ENCODE measurements around the gene GAS6.

GAS6 gene

DNA sequence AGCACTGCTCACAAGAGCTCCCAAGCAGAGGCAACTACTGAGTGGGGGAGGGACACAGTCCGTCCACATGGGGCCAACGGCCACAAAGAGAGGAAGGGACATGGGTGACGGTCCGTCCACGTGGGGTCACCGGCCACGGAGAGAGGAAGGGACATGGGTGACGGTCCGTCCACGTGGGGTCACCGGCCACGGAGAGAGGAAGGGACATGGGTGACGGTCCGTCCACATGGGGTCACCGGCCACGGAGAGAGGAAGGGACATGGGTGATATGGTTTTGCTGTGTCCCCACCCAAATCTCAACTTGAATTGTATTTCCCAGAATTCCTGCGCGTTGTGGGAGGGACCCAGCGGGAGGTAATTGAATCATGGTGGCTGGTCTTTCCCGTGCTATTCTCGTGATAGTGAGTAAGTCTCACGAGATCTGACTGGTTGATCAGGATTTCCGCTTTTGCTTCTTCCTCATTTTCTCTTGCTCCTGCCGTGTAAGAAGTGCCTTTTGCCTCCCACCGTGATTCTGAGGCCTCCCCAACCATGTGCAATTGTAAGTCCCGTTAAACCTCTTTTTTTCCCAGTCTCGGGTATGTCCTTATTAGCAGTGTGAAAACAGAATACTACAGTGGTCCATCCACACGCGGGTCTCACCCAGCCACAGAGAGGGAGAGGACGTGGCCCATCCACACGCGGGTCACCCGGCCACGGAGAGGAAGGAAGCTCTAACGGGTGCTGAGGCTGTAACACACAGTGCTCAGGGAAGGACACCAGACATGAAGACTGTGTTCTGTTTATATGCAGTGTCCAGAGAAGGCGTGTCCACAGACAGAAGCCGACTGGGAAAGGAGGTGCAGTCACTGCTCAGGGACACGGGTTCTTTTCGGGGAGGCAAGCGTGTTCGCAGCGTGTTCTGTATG is 48.5 kb downstream of the GAS6 start:
- no peak for DNase-seq (ENCODE audit: low read depth)
- TF ChIP-seq, protein P1, sequence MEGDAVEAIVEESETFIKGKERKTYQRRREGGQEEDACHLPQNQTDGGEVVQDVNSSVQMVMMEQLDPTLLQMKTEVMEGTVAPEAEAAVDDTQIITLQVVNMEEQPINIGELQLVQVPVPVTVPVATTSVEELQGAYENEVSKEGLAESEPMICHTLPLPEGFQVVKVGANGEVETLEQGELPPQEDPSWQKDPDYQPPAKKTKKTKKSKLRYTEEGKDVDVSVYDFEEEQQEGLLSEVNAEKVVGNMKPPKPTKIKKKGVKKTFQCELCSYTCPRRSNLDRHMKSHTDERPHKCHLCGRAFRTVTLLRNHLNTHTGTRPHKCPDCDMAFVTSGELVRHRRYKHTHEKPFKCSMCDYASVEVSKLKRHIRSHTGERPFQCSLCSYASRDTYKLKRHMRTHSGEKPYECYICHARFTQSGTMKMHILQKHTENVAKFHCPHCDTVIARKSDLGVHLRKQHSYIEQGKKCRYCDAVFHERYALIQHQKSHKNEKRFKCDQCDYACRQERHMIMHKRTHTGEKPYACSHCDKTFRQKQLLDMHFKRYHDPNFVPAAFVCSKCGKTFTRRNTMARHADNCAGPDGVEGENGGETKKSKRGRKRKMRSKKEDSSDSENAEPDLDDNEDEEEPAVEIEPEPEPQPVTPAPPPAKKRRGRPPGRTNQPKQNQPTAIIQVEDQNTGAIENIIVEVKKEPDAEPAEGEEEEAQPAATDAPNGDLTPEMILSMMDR (conservative IDR thresholded peaks at IDR 0.05; ENCODE audit: low read length) = no peak
- H3K4me3 ChIP-seq (ENCODE audit: low read length) = no peak overlapping the region

DNA sequence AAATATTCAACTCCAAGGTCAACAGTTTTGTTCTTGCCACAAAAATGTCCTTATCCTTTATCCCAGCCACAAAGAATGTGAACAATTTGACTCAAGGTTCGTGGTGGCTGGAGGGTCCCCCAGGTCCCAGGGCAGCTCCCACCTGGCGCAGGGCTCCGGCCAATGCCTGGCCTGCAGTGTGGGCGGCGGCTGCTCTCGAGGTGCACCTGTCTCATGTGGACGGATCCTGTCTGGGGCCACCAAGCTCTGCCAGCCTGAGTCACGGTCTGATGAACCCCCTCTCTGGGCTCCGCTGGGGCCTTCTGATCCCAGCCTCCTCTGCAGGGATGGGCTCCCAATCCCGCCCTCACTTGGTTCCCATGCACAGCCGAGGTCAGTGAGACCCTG is 49.4 kb downstream of the GAS6 start:
- DNase-seq (ENCODE audit: low read depth) = peak; percentile 65
- H3K4me3 ChIP-seq (ENCODE audit: low read length) = no peak overlapping the region
- TF ChIP-seq, protein P1 (conservative IDR thresholded peaks at IDR 0.05; ENCODE audit: low read length) = no peak

DNA sequence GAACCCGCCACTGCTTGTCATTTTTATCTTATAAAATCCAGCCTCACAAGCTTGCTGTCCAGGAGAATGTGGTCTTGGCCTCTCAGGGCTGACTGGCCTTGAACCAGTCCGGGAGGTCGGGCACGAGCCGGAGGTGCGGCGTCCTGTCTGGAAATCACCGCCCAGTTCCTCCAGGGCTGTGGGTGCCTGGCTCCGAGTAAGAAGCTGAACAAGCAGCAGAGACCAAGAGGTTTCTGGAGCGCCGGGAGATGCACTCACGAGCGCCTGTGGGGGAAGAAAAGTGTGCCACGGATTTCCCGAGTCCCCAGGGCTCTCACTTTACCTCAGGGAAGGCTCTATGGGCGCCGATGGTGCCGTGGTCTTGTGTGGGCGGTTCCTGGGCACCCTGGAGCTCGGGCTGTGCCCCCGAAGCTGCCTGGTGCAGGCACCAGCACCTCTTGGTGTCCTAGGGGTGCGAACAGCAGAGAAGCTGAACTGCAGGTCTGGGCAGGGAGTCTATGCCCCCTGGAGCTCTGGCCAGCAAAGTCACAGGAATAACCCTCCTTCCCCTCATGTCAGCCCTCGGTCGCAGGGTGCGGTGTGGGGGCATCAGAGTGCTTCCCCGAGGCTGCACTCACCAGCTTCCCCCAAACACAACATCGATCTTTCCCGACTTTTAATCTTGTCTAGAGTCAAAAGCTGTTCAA is 50.0 kb downstream of the GAS6 start:
- TF ChIP-seq, protein P1 (conservative IDR thresholded peaks at IDR 0.05; ENCODE audit: low read length) = no peak
- H3K4me3 ChIP-seq (ENCODE audit: low read length) = no peak overlapping the region
- no peak for DNase-seq (ENCODE audit: low read depth)

DNA sequence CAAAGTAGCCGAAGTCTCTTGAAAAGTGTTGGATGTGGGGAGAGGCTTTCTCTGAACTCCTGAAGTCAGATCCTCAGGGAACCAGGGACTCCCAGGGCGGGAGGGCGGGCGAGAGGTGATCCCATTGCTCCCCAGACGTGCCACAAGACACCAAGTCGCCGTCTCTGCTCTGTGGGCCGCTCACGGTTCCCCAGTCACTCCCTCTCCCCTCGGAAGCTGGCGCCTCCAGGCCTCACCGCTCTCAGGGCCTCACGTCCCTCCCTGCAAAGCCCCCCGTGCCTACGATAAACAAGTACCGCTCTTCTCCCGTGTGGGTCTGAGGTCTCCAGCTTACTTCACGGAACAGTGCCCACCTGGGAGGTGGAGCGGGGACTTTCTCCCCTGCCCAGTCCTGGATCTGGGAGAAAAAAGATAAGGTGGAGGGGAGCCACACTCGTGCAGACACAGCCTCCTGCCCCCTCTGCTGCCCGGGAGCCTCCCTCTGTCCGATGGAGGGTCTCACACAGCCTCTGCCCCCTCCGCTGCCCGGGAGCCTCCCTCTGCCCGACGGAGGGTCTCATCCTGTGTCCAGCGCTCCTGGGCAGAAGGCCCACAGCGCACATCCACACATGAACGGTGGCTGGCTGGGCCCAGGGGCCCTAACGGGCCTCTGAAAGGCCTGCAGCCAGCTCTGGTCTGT is 50.7 kb downstream of the GAS6 start:
- DNase-seq (ENCODE audit: low read depth) = no peak
- H3K4me3 ChIP-seq (ENCODE audit: low read length) = no peak overlapping the region
- TF ChIP-seq, protein P1 (conservative IDR thresholded peaks at IDR 0.05; ENCODE audit: low read length) = no peak

DNA sequence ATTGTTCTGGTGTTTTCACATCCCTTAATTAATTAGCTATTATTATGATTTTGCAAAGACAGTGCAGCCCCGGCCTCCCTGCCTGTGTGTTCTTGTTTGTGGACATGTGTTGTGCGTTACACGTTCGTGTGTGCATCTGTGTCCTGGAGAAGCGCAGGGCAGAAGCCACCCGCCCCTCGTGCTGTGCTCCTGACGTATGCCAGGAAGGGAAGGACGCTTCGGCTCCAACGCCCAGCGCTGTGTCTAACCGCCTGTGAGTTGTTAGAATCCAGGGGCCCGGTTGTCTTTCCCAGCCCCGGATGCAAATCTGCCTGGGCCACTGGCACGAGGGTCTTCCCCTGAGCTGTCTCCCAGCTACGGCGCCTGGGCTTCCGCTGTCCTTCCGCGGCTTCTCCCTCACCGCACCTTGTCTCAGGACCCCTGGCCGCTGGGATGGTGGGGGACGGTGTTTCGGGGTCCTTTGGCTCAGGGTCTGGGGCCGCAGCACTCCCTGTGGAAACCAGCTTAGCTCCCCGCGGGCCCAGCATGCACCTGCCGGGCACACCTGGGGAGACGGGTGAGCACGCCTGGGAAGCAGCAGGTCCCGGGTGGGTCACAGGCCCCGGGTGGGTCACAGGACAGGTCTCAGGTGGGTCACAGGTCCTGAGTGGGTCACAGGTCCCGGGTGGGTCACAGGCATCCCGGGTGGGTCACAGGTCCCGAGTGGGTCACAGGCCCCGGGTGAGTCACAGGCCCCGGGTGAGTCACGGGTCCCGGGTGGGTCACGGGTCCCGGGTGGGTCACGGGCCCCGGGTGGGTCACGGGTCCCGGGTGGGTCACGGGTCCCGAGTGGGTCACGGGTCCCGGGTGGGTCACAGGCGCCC is 51.5 kb downstream of the GAS6 start:
- DNase-seq (ENCODE audit: low read depth) = no peak
- H3K4me3 ChIP-seq (ENCODE audit: low read length) = no peak overlapping the region
- TF ChIP-seq, protein P1 (conservative IDR thresholded peaks at IDR 0.05; ENCODE audit: low read length) = no peak

DNA sequence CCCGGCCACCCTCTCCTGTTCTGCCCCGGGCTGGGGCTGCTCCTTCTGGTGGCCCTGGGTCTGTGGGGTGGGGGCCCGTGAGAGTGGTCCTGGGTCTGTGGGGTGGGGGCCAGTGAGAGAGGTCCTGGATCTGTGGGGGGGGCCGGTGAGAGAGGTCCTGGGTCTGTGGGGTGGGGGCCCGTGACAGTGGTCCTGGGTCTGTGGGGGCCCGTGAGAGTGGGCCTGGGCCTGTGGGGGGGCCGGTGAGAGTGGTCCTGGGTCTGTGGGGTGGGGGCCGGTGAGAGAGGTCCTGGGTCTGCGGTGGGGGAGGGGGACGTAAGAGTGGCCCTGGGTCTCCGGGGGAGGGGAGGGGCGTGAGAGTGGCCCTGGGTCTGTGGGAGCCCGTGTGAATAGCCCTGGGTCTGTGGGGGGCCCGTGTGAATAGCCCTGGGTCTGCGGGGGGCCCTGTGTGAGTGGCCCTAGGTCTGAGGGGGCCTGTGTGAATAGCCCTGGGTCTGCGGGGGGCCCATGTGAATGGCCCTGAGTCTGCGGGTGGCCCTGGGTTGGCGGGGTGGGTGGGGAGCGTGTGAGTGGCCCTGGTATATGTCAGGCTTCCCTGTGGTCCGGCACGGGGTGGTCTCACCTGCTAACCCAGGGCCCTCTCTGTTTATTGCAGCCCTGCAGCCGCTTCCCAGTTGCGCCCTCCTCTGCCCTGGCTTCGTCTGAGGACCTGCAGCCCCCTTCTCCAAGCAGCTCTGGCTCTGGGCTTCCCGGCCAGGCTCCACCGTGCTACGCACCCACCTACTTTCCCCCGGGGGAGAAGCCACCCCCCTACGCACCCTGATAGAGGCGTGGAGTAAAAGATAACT is 52.6 kb downstream of the GAS6 start:
- TF ChIP-seq, protein P1 (conservative IDR thresholded peaks at IDR 0.05; ENCODE audit: low read length) = no peak

More for the DNA sequence above, 52.6 kb downstream of the GAS6 start:
- H3K4me3 ChIP-seq (ENCODE audit: low read length) = no peak overlapping the region
- DNase-seq (ENCODE audit: low read depth) = no peak

All from AG10803 (cell line).